HL-60 (cell line): ENCODE data around the gene DDX20.

Experiments used
- DNase-seq, 2 experiments: peaks; one replicate each; pipeline ENCODE4 v3.0.0-alpha.2; 2010 to 2020; ENCODE audit warnings: low read depth in 1 of 2, low spot score in 1 of 2
- H3K27ac ChIP-seq: fragments of 250-450 bp; sonication (Bioruptor Pico); replicated peaks from 2 replicates; pipeline ENCODE4 v1.5.1; 2020; ENCODE audit warnings: mild to moderate bottlenecking, moderate library complexity
- H3K27me3 ChIP-seq: fragments of 250-450 bp; sonication (Bioruptor Pico); 2 replicates; pipeline ENCODE4 v1.5.1; 2021; ENCODE audit warnings: mild to moderate bottlenecking, moderate library complexity; ENCODE audit not compliant: insufficient read depth, poor library complexity, severe bottlenecking
- H3K4me3 ChIP-seq: replicated peaks from 2 replicates; pipeline ENCODE4 v1.5.1; 2011; ENCODE audit warnings: mild to moderate bottlenecking, control low read depth, low read length; ENCODE audit not compliant: insufficient read depth
- GABPA ChIP-seq: IDR thresholded peaks from 2 replicates; pipeline ENCODE4 v1.6.1; 2012; ENCODE audit warnings: low read depth
- POLR2AphosphoS5 ChIP-seq: IDR thresholded peaks from 2 replicates; pipeline ENCODE4 v1.6.1; 2012; ENCODE audit warnings: low read depth
- SPI1 ChIP-seq: IDR thresholded peaks from 2 replicates; pipeline ENCODE4 v1.6.1; 2012; ENCODE audit warnings: low read depth, mild to moderate bottlenecking, borderline replicate concordance
- TF ChIP-seq, protein P1 (sequence below): IDR thresholded peaks from one replicate; pipeline ENCODE4 v1.5.1; 2011; ENCODE audit warnings: low read length, control low read depth, inconsistent platforms; ENCODE audit not compliant: insufficient read depth
- TF ChIP-seq, protein P2 (sequence below): IDR thresholded peaks from 2 replicates; pipeline ENCODE4 v1.6.1; 2012; ENCODE audit warnings: low read depth; ENCODE audit not compliant: insufficient replicate concordance

Gene DDX20

GRCh38 chr1:111725192-111725591 lies 30.5 kb upstream of the DDX20 start:
- DNase-seq = no peak
- TF ChIP-seq SPI1 = no peak
- TF ChIP-seq, protein P1, sequence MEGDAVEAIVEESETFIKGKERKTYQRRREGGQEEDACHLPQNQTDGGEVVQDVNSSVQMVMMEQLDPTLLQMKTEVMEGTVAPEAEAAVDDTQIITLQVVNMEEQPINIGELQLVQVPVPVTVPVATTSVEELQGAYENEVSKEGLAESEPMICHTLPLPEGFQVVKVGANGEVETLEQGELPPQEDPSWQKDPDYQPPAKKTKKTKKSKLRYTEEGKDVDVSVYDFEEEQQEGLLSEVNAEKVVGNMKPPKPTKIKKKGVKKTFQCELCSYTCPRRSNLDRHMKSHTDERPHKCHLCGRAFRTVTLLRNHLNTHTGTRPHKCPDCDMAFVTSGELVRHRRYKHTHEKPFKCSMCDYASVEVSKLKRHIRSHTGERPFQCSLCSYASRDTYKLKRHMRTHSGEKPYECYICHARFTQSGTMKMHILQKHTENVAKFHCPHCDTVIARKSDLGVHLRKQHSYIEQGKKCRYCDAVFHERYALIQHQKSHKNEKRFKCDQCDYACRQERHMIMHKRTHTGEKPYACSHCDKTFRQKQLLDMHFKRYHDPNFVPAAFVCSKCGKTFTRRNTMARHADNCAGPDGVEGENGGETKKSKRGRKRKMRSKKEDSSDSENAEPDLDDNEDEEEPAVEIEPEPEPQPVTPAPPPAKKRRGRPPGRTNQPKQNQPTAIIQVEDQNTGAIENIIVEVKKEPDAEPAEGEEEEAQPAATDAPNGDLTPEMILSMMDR = no peak
- TF ChIP-seq, protein P2, sequence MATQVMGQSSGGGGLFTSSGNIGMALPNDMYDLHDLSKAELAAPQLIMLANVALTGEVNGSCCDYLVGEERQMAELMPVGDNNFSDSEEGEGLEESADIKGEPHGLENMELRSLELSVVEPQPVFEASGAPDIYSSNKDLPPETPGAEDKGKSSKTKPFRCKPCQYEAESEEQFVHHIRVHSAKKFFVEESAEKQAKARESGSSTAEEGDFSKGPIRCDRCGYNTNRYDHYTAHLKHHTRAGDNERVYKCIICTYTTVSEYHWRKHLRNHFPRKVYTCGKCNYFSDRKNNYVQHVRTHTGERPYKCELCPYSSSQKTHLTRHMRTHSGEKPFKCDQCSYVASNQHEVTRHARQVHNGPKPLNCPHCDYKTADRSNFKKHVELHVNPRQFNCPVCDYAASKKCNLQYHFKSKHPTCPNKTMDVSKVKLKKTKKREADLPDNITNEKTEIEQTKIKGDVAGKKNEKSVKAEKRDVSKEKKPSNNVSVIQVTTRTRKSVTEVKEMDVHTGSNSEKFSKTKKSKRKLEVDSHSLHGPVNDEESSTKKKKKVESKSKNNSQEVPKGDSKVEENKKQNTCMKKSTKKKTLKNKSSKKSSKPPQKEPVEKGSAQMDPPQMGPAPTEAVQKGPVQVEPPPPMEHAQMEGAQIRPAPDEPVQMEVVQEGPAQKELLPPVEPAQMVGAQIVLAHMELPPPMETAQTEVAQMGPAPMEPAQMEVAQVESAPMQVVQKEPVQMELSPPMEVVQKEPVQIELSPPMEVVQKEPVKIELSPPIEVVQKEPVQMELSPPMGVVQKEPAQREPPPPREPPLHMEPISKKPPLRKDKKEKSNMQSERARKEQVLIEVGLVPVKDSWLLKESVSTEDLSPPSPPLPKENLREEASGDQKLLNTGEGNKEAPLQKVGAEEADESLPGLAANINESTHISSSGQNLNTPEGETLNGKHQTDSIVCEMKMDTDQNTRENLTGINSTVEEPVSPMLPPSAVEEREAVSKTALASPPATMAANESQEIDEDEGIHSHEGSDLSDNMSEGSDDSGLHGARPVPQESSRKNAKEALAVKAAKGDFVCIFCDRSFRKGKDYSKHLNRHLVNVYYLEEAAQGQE = no peak
- no peak for TF ChIP-seq GABPA
- no peak for TF ChIP-seq POLR2AphosphoS5
- Histone ChIP-seq H3K27ac (no peak overlapping the region), H3K27me3 (no peaks in the 10 kb centered on the region), H3K4me3 (no peak overlapping the region)

GRCh38 chr1:111727056-111727455 lies 28.6 kb upstream of the DDX20 start:
- DNase-seq = no peak
- no peaks in the 10 kb centered on the region for H3K27me3 ChIP-seq
- H3K27ac ChIP-seq = no peak overlapping the region
- TF ChIP-seq SPI1 = no peak
- TF ChIP-seq, protein P2 = no peak
- no peak overlapping the region for H3K4me3 ChIP-seq

DNA sequence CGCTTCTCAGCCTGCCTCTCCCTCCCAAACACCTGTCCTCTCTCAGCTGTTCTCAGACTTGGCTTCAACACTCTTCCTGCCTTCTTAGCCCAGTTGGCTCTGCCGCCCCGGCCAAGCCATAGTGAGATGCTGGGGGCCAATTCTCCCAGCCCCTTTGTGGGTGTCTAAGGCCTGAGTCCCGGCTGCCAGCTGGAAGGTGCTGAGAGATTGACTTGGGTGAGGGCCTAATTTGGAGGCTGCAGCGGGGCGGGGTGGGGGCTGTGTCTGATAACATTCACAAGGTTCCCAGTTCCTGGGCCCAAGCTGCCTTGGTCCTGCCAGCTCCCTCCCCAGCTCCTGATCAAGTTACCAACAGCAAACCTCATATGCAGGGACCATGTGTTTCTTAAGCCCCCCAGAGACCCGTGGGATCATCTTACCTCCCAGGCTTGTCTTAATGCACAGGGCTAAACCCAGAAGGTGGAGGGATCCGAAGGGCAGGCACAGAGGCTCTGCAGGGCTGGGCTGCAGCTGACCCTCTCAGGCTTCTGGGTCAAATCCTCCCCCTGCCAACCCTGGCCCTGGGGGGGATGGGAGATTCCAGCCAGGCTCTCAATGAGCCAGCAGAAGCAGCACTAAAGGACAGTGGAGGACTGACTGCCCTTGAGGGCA lies 26.3 kb upstream of the DDX20 start:
- no peak for DNase-seq
- Histone ChIP-seq H3K27me3 (no peaks in the 10 kb centered on the region), H3K4me3 (no peak overlapping the region), H3K27ac (no peak overlapping the region)
- TF ChIP-seq, protein P2 = no peak
- TF ChIP-seq POLR2AphosphoS5 = no peak
- no peak for TF ChIP-seq SPI1
- TF ChIP-seq, protein P1 = no peak
- no peak for TF ChIP-seq GABPA
